SK-N-SH (cell line): ENCODE results near the gene HPCAL1.

Experiments
- CHD2 ChIP-seq: fragments of 150-350 bp; IDR thresholded peaks from 2 replicates; pipeline ENCODE4 v1.6.1; 2018; ENCODE audit warnings: low read length; ENCODE audit not compliant: partially characterized antibody
- CTCF ChIP-seq: fragments of 200-600 bp; sonication (generic); IDR thresholded peaks from 2 replicates; pipeline ENCODE4 v1.6.1; 2017; ENCODE audit warnings: antibody characterized with exemption, mild to moderate bottlenecking, moderate library complexity

- TF ChIP-seq CHD2 (no peak), CTCF (no peak)
Measured at GRCh38 chr2:10454505-10454904, 151.8 kb downstream of the HPCAL1 start.
